ENCODE results near the gene NFILZ. TPM values are rescaled to one million over a fixed set of nuclear protein-coding genes. Genes with fewer than 3 reads are reported as not detected.

Gene NFILZ
- total RNA-seq, 2 donors from 2014 or later = not detected

DNA sequence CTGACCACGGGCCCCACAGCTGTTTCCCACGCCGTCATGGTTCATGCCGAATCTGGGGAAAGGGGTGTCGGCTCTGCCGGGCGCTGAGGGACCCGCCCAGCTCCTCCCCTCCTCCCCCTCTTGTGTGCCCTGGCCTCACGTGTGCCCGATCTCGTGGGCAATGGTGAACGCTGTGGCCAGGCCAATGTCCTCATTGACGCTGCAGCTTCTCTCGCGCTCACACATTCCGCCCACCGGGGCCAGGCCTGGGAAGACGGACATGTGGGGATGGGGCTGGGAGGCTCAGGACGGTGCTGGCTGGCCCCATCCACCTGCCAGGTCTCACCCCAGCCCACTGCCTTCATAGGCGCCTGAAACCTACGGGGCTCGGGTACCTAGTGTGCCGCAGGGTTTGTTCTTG, 34.3 kb upstream of the NFILZ start:
- Histone ChIP-seq H3K9ac (ENCODE audit: extremely low read depth, low read length, poor library complexity, severe bottlenecking) (no peak overlapping the region), H3K36me3 (ENCODE audit: control insufficient read depth, insufficient read depth, low read length) (peaks cover 6% of the 10 kb centered on the region), H3K4me1 (ENCODE audit: control insufficient read depth, insufficient read depth, low read length) (no peaks in the 10 kb centered on the region), H3K27ac (ENCODE audit: low read depth, low read length) (no peak overlapping the region), H3K4me3 (ENCODE audit: low read length) (no peak overlapping the region), H3K9me3 (ENCODE audit: control insufficient read depth, low read length) (peaks cover 14% of the 10 kb centered on the region), H3K27me3 (ENCODE audit: control insufficient read depth, insufficient read depth, low read length, poor library complexity, severe bottlenecking) (peaks cover under 1% of the 10 kb centered on the region)
- DNase-seq = no peak
- H3K4me1 Mint-ChIP-seq = no peaks in the 10 kb centered on the region
- no peak overlapping the region for H3K27ac Mint-ChIP-seq
- WGBS, 2 experiments (ENCODE audit: insufficient coverage in 1 of 2, insufficient read length in 1 of 2) = 93 to 100% methylated on average over 3 to 23 of the region's 23 CpGs
- peaks cover 15% of the 10 kb centered on the region for H3K9me3 Mint-ChIP-seq
- peaks cover 20% of the 10 kb centered on the region for H3K27me3 Mint-ChIP-seq (ENCODE audit: insufficient read depth)
- no peak for TF ChIP-seq CTCF (conservative IDR thresholded peaks at IDR 0.05)
- no peak overlapping the region for H3K4me3 Mint-ChIP-seq
- H3K36me3 Mint-ChIP-seq (ENCODE audit: low read depth) = peaks cover 22% of the 10 kb centered on the region

- H3K9me3 ChIP-seq (ENCODE audit: control insufficient read depth, low read length) = peaks cover 7% of the 10 kb centered on the region
- no peaks in the 10 kb centered on the region for H3K4me1 ChIP-seq (ENCODE audit: control insufficient read depth, insufficient read depth, low read length)
- no peak overlapping the region for H3K4me3 Mint-ChIP-seq
- H3K27ac Mint-ChIP-seq = no peak overlapping the region
- H3K4me3 ChIP-seq (ENCODE audit: low read length) = no peak overlapping the region
- H3K36me3 Mint-ChIP-seq (ENCODE audit: low read depth) = peaks cover 32% of the 10 kb centered on the region
- H3K27me3 ChIP-seq (ENCODE audit: control insufficient read depth, insufficient read depth, low read length, poor library complexity, severe bottlenecking) = no peaks in the 10 kb centered on the region
- H3K9me3 Mint-ChIP-seq = peaks cover 7% of the 10 kb centered on the region
- H3K27me3 Mint-ChIP-seq (ENCODE audit: insufficient read depth) = no peaks in the 10 kb centered on the region
- peaks cover 10% of the 10 kb centered on the region for H3K36me3 ChIP-seq (ENCODE audit: control insufficient read depth, insufficient read depth, low read length)
- 95 to 100% methylated on average over 2 of the region's 2 CpGs for WGBS, 2 experiments (ENCODE audit: insufficient coverage in 1 of 2, insufficient read length in 1 of 2)
- no peaks in the 10 kb centered on the region for H3K4me1 Mint-ChIP-seq
- H3K9ac ChIP-seq (ENCODE audit: extremely low read depth, low read length, poor library complexity, severe bottlenecking) = no peak overlapping the region
- DNase-seq = no peak
- H3K27ac ChIP-seq (ENCODE audit: low read depth, low read length) = no peak overlapping the region
- no peak for TF ChIP-seq CTCF (conservative IDR thresholded peaks at IDR 0.05)
Measured at GRCh38 chr19:8600064-8600463, 30.4 kb upstream of the NFILZ start.

- Mint-ChIP-seq H3K4me3 (no peak overlapping the region), H3K36me3 (ENCODE audit: low read depth) (peaks cover 32% of the 10 kb centered on the region), H3K4me1 (no peaks in the 10 kb centered on the region), H3K9me3 (peaks cover 12% of the 10 kb centered on the region), H3K27me3 (ENCODE audit: insufficient read depth) (no peaks in the 10 kb centered on the region), H3K27ac (no peak overlapping the region)
- no peak overlapping the region for H3K9ac ChIP-seq (ENCODE audit: extremely low read depth, low read length, poor library complexity, severe bottlenecking)
- H3K27ac ChIP-seq (ENCODE audit: low read depth, low read length) = no peak overlapping the region
- H3K36me3 ChIP-seq (ENCODE audit: control insufficient read depth, insufficient read depth, low read length) = peaks cover 10% of the 10 kb centered on the region
- H3K4me1 ChIP-seq (ENCODE audit: control insufficient read depth, insufficient read depth, low read length) = no peaks in the 10 kb centered on the region
- no peak for TF ChIP-seq CTCF (conservative IDR thresholded peaks at IDR 0.05)
- H3K9me3 ChIP-seq (ENCODE audit: control insufficient read depth, low read length) = peaks cover 8% of the 10 kb centered on the region
- no peak overlapping the region for H3K4me3 ChIP-seq (ENCODE audit: low read length)
- DNase-seq = no peak
- H3K27me3 ChIP-seq (ENCODE audit: control insufficient read depth, insufficient read depth, low read length, poor library complexity, severe bottlenecking) = no peaks in the 10 kb centered on the region
- WGBS, 2 experiments (ENCODE audit: insufficient coverage in 1 of 2, insufficient read length in 1 of 2) = 94 to 96% methylated on average over 16 of the region's 16 CpGs
Measured at GRCh38 chr19:8600816-8601215, 29.6 kb upstream of the NFILZ start.
